Activated T-cell treated with anti-CD3 and anti-CD28 coated beads, Interleukin-2, amount 50 U/mL, for 24 hours (primary cell): ENCODE measurements around the gene CCDC197.
A peak's percentile ranks its signal among the peaks of the same experiment; 100 is the strongest.

Experiments used
- DNase-seq: peaks from one replicate; pipeline ENCODE4 v3.0.0-alpha.2; 2020
- H3K27ac Mint-ChIP-seq: 2 replicates; pipeline ENCODE4 v1.8.0; 2020; ENCODE audit warnings: mild to moderate bottlenecking, mixed read lengths
- H3K27me3 Mint-ChIP-seq: 2 replicates; pipeline ENCODE4 v1.8.0; 2020; ENCODE audit warnings: mixed read lengths
- H3K36me3 Mint-ChIP-seq: 2 replicates; pipeline ENCODE4 v1.8.0; 2020; ENCODE audit warnings: low read depth, mixed read lengths
- H3K4me1 Mint-ChIP-seq: 2 replicates; pipeline ENCODE4 v1.8.0; 2020; ENCODE audit warnings: low read depth, mixed read lengths
- H3K4me3 Mint-ChIP-seq: 2 replicates; pipeline ENCODE4 v1.8.0; 2020; ENCODE audit warnings: mild to moderate bottlenecking, moderate library complexity, mixed read lengths
- H3K9me3 Mint-ChIP-seq: 2 replicates; pipeline ENCODE4 v1.8.0; 2020; ENCODE audit warnings: mixed read lengths

CCDC197 gene

GRCh38 chr14:94026889-94027469 is 29.9 kb downstream of the CCDC197 start:
- Mint-ChIP-seq H3K9me3 (no peaks in the 10 kb centered on the region), H3K27me3 (no peaks in the 10 kb centered on the region), H3K4me3 (peak overlapping the region; percentile 45), H3K4me1 (peaks cover 42% of the 10 kb centered on the region), H3K36me3 (no peaks in the 10 kb centered on the region), H3K27ac (no peak overlapping the region)
- DNase-seq = no peak

DNA sequence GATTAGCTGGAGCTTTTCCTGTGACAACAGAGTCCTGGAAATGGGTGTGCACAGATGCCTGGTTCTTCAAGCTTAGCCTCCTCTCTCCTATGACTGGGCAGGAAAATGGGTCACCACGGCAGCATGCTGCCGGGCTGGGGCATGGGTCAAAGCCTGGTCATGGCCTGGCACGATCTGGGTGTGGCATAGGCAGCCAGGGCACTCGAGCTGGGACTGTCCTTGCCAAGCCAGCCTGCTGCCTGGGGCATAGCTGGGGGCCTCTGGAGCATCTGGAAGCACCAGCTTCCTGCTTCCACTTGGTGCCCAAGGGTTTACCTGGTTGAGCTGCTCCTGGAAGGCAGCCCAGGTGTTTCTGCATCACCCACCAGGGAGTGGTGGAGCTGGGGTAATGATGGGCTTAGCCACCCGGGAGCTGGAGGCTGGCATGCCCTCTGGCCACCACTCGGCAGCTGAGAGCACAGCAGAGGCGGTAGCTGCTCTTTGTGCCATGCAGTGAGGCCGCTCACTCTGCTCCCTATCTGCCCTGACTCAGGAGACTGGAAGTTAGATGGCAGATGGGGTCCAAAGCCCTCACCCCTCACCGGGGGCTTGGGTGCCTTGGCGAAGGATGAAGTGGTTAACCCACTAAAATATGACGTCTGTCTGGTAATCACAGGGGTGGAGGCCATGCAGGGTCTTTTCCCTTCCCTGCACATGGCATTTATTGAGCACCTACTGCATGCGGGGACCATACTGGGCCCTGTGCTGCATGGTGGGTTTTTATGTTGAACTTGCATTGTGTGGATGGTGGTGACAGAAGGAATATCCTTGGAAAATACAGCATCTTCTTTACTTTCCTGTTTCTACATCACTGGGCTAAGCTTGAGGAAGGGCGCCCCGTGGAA is 30.7 kb downstream of the CCDC197 start:
- peaks cover 34% of the 10 kb centered on the region for H3K4me1 Mint-ChIP-seq
- H3K27ac Mint-ChIP-seq = peak overlapping the region; percentile 7
- no peak for DNase-seq
- H3K4me3 Mint-ChIP-seq = peak overlapping the region; percentile 45
- H3K27me3 Mint-ChIP-seq = no peaks in the 10 kb centered on the region
- no peaks in the 10 kb centered on the region for H3K9me3 Mint-ChIP-seq
- no peaks in the 10 kb centered on the region for H3K36me3 Mint-ChIP-seq

DNA sequence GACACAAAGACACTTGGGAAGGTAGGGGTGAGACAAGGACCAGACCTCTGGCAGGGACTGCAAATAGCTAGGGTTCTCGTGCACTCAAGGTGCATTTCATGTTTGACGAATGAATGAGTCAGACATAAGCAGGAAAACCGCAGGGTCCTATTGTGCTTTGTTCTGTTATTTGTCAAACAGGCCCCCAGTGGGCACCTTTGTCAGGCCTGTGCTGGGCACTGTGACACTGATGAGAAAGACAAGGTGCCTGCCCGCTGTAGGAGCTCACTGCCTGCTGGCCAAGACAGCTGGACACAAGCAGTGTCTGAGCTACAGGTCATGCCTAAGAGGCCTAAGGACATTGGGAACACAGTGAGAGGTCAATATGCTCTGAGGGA is 31.3 kb downstream of the CCDC197 start:
- H3K4me1 Mint-ChIP-seq = peaks cover 28% of the 10 kb centered on the region
- DNase-seq = peak; percentile 59
- H3K9me3 Mint-ChIP-seq = no peaks in the 10 kb centered on the region
- no peaks in the 10 kb centered on the region for H3K36me3 Mint-ChIP-seq
- H3K27ac Mint-ChIP-seq = peak overlapping the region; percentile 73
- H3K4me3 Mint-ChIP-seq = peak overlapping the region; percentile 35
- no peaks in the 10 kb centered on the region for H3K27me3 Mint-ChIP-seq

GRCh38 chr14:94029265-94029664 is 32.2 kb downstream of the CCDC197 start:
- H3K36me3 Mint-ChIP-seq = no peaks in the 10 kb centered on the region
- H3K27ac Mint-ChIP-seq = no peak overlapping the region
- H3K4me3 Mint-ChIP-seq = no peak overlapping the region
- H3K9me3 Mint-ChIP-seq = no peaks in the 10 kb centered on the region
- no peaks in the 10 kb centered on the region for H3K27me3 Mint-ChIP-seq
- no peak for DNase-seq
- peaks cover 28% of the 10 kb centered on the region for H3K4me1 Mint-ChIP-seq

- no peak for DNase-seq
- H3K4me3 Mint-ChIP-seq = no peak overlapping the region
- no peaks in the 10 kb centered on the region for H3K36me3 Mint-ChIP-seq
- no peaks in the 10 kb centered on the region for H3K9me3 Mint-ChIP-seq
- H3K27ac Mint-ChIP-seq = no peak overlapping the region
- no peaks in the 10 kb centered on the region for H3K27me3 Mint-ChIP-seq
- H3K4me1 Mint-ChIP-seq = peaks cover 28% of the 10 kb centered on the region
These were observed 32.6 kb downstream of the CCDC197 start for GRCh38 chr14:94029671-94030203.

DNA sequence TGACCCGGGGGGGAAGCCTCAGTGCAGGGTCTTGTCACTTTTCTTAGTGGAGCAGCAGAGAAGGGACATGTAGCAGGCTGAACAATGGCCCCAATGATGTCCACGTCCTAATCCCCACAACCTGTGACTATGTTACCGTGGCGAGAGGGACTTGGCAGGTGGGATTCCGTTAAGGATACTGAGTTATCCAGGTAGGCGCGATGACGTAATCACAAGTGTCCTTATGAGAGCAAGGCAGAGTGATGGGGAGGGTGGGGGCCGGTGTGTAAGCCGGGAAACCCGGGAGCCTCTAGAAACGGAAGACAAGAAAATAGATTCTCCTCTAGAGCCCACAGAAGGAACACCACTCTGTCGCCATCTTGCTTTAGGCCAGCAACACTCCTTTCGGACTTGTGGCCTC is 33.5 kb downstream of the CCDC197 start:
- Mint-ChIP-seq H3K4me1 (peaks cover 27% of the 10 kb centered on the region), H3K4me3 (no peak overlapping the region), H3K9me3 (no peaks in the 10 kb centered on the region), H3K27ac (no peak overlapping the region), H3K36me3 (no peaks in the 10 kb centered on the region), H3K27me3 (no peaks in the 10 kb centered on the region)
- no peak for DNase-seq

GRCh38 chr14:94031161-94031882 is 34.2 kb downstream of the CCDC197 start:
- no peaks in the 10 kb centered on the region for H3K9me3 Mint-ChIP-seq
- no peak overlapping the region for H3K4me3 Mint-ChIP-seq
- no peak overlapping the region for H3K27ac Mint-ChIP-seq
- DNase-seq = no peak
- peaks cover 21% of the 10 kb centered on the region for H3K4me1 Mint-ChIP-seq
- H3K36me3 Mint-ChIP-seq = no peaks in the 10 kb centered on the region
- no peaks in the 10 kb centered on the region for H3K27me3 Mint-ChIP-seq

- Mint-ChIP-seq H3K27ac (no peak overlapping the region), H3K36me3 (no peaks in the 10 kb centered on the region)
These were observed 34.8 kb downstream of the CCDC197 start for GRCh38 chr14:94031883-94032279.

DNA sequence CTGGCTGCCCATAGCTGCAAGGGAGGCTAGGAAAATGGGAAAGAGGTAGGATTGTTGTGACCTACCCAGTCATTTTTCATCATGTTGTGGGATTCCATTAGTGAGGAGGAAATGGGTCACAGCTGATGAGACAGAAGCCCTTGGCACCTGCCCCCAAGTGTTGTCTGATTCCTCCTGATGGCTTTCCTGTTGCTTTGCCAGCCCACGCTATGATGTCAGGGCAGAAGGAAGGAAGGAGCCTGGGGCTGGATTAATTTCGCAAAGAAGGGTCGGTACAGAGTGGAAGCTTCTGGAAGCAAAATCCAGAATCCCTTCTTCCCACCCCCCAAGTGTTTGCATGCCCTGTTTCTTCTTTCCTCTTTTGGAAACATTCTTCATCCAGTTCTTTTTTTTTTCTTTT is 37.8 kb downstream of the CCDC197 start:
- Mint-ChIP-seq H3K9me3 (no peaks in the 10 kb centered on the region), H3K36me3 (no peaks in the 10 kb centered on the region), H3K4me1 (peaks cover 4% of the 10 kb centered on the region), H3K27ac (no peak overlapping the region), H3K27me3 (no peaks in the 10 kb centered on the region), H3K4me3 (no peak overlapping the region)
- no peak for DNase-seq

More at GRCh38 chr14:94031883-94032279, 34.8 kb downstream of the CCDC197 start:
- Mint-ChIP-seq H3K4me3 (no peak overlapping the region), H3K27me3 (no peaks in the 10 kb centered on the region), H3K9me3 (no peaks in the 10 kb centered on the region), H3K4me1 (peaks cover 24% of the 10 kb centered on the region)
- no peak for DNase-seq

DNA sequence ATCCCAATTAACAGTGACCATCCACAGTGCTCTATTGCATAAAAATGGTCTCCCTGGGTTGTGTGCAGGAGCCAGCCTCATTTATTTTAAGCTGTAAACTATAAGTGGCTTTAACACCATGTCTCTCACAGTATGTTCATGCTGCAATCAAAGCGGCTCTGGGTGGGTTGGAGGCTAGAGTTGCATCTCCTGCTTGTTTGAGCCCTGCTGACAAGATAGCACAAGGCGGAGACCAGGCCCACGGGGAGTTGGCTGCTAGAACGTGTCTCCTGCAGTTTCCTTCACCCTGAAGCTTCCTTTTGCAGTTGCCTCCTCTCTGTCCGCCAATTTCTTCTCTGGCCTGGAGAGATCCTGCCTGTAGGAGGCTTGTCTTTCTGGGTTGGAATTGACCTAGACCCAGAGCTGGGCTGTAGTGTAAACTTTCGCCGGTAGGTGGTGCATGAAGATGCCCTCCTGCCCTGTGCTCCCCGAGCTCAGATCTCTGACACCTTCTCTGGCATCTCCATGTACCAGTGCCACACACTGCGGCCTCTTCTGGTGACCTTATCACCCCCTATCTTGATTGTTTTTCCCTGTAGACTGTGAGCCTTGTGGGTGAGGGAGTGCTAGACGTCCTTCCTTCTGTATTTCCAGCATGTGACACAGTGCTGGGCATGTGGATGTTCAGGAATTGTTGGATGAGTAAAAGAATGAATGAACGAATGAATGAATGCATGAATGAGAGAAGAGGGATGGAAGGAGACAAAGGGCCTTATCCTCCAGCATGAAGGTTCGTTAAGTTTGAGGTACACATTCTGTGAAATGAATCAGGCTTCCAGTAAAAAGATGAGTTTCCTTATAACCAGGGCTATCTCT is 39.4 kb downstream of the CCDC197 start:
- Mint-ChIP-seq H3K4me3 (no peak overlapping the region), H3K27ac (no peak overlapping the region), H3K4me1 (peaks cover 4% of the 10 kb centered on the region), H3K36me3 (no peaks in the 10 kb centered on the region), H3K9me3 (no peaks in the 10 kb centered on the region), H3K27me3 (no peaks in the 10 kb centered on the region)
- DNase-seq = peak; percentile 85

DNA sequence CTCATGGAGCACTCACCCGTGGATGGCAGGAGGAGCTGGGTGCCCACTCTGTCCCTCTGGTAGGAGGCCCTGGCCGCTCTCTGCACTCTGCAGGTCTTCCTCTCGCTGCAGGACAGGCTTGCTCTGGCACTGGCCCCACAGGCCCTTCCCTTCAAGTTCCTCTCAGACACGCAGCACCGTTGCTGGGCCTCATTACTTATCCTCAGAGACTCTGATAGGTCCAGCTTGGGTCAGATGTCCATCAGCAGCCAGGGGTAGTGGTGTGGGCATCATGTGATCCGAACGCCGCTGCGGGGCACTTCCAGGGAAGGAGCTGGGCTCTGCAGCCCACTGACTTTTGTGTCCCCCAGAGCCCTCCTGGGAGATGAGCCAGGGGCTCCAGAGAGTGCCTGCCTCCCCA is 40.9 kb downstream of the CCDC197 start:
- H3K36me3 Mint-ChIP-seq = no peaks in the 10 kb centered on the region
- peaks cover 4% of the 10 kb centered on the region for H3K4me1 Mint-ChIP-seq
- no peaks in the 10 kb centered on the region for H3K27me3 Mint-ChIP-seq
- H3K27ac Mint-ChIP-seq = no peak overlapping the region
- H3K4me3 Mint-ChIP-seq = no peak overlapping the region
- no peak for DNase-seq
- H3K9me3 Mint-ChIP-seq = no peaks in the 10 kb centered on the region

DNA sequence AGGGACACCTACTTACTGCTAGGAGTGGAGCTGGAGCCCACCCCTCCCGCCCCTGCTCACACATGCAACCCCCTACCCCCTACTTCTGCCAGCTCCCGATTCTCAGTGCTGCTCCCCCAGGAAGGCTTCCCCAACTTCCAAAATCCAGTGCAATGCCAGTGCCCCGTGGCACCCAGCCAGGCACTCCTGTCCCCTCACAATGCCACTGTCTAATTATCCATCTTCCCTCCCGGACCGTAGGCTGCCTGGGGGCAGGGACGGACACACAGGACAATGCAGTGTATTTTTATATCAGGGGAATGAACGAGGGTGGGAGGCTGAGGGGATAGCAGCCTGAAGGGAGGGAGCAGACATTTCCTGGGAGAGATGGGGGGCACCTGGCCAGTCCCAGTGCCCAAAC is 41.4 kb downstream of the CCDC197 start:
- Mint-ChIP-seq H3K4me3 (no peak overlapping the region), H3K27me3 (no peaks in the 10 kb centered on the region), H3K9me3 (no peaks in the 10 kb centered on the region), H3K36me3 (peaks cover 5% of the 10 kb centered on the region), H3K27ac (peak overlapping the region; percentile 60), H3K4me1 (peaks cover 4% of the 10 kb centered on the region)
- DNase-seq = no peak

- Mint-ChIP-seq H3K27ac (peak overlapping the region; percentile 60), H3K4me1 (peaks cover 4% of the 10 kb centered on the region), H3K9me3 (no peaks in the 10 kb centered on the region), H3K4me3 (no peak overlapping the region), H3K27me3 (no peaks in the 10 kb centered on the region), H3K36me3 (peaks cover 10% of the 10 kb centered on the region)
- no peak for DNase-seq
These were observed 42.0 kb downstream of the CCDC197 start for GRCh38 chr14:94038921-94039629.
